H9 (cell line): ENCODE results near the gene THEMIS. TPM values are rescaled to one million over a fixed set of nuclear protein-coding genes. Genes with fewer than 3 reads are reported as not detected.

Experiments
- DNase-seq: peaks from one replicate; pipeline ENCODE4 v3.0.0-alpha.2; 2017
- H2AFZ ChIP-seq: one replicate; pipeline ENCODE4 v1.6.1; 2013; ENCODE audit warnings: mild to moderate bottlenecking, low read length, control low read depth, moderate library complexity
- H2AK5ac ChIP-seq: 2 replicates; pipeline ENCODE4 v1.6.1; 2013; ENCODE audit warnings: low read length, control low read depth, mixed read lengths; ENCODE audit not compliant: insufficient read length
- H2BK120ac ChIP-seq: one replicate; pipeline ENCODE4 v1.6.1; 2013; ENCODE audit warnings: low read depth, mild to moderate bottlenecking, low read length, control low read depth, inconsistent platforms; ENCODE audit not compliant: poor library complexity, severe bottlenecking
- H2BK12ac ChIP-seq: 2 replicates; pipeline ENCODE4 v1.6.1; 2013; ENCODE audit warnings: low read length, control low read depth, mixed read lengths, low read depth; ENCODE audit not compliant: insufficient read length
- H2BK15ac ChIP-seq: 2 replicates; pipeline ENCODE4 v1.6.1; 2013; ENCODE audit warnings: low read depth, low read length, control low read depth
- H2BK20ac ChIP-seq: one replicate; pipeline ENCODE4 v1.6.1; 2013; ENCODE audit warnings: low read depth, mild to moderate bottlenecking, low read length, control low read depth, inconsistent platforms; ENCODE audit not compliant: poor library complexity, severe bottlenecking
- H2BK5ac ChIP-seq: 2 replicates; pipeline ENCODE4 v1.6.1; 2013; ENCODE audit warnings: low read length, control low read depth, mixed read lengths; ENCODE audit not compliant: insufficient read length
- H3K14ac ChIP-seq: 2 replicates; pipeline ENCODE4 v1.6.1; 2013; ENCODE audit warnings: low read length, control low read depth; ENCODE audit not compliant: insufficient read depth
- H3K18ac ChIP-seq: 2 replicates; pipeline ENCODE4 v1.6.1; 2013; ENCODE audit warnings: low read depth, mild to moderate bottlenecking, mixed read lengths, low read length, control low read depth; ENCODE audit not compliant: insufficient read length
- H3K23ac ChIP-seq: 2 replicates; pipeline ENCODE4 v1.6.1; 2013; ENCODE audit warnings: low read length, control low read depth, mixed read lengths, low read depth; ENCODE audit not compliant: insufficient read length
- H3K23me2 ChIP-seq: 2 replicates; pipeline ENCODE4 v1.6.1; 2013; ENCODE audit warnings: low read depth, mild to moderate bottlenecking, mixed read lengths, low read length, control low read depth; ENCODE audit not compliant: insufficient read length, poor library complexity, severe bottlenecking
- H3K27ac ChIP-seq: 2 replicates; pipeline ENCODE4 v1.5.1; 2013; ENCODE audit warnings: low read length, control low read depth, mixed read lengths, low read depth; ENCODE audit not compliant: insufficient read length
- H3K27me3 ChIP-seq: 2 replicates; pipeline ENCODE4 v1.6.1; 2013; ENCODE audit warnings: low read length, control low read depth, inconsistent platforms; ENCODE audit not compliant: insufficient read depth
- H3K4ac ChIP-seq: 2 replicates; pipeline ENCODE4 v1.6.1; 2013; ENCODE audit warnings: low read depth, mild to moderate bottlenecking, control low read depth, inconsistent platforms, low read length, moderate library complexity
- H3K4me1 ChIP-seq: 2 replicates; pipeline ENCODE4 v1.6.1; 2013; ENCODE audit warnings: low read length, control low read depth, inconsistent platforms; ENCODE audit not compliant: insufficient read depth
- H3K4me2 ChIP-seq: 2 replicates; pipeline ENCODE4 v1.6.1; 2013; ENCODE audit warnings: low read length, control low read depth, mixed read lengths; ENCODE audit not compliant: insufficient read length, insufficient read depth
- H3K56ac ChIP-seq: 2 replicates; pipeline ENCODE4 v1.6.1; 2013; ENCODE audit warnings: low read depth, mild to moderate bottlenecking, mixed read lengths, low read length, control low read depth; ENCODE audit not compliant: insufficient read length
- H3K79me1 ChIP-seq: 2 replicates; pipeline ENCODE4 v1.6.1; 2013; ENCODE audit warnings: low read depth, mild to moderate bottlenecking, moderate library complexity, low read length, control low read depth, inconsistent platforms; ENCODE audit not compliant: insufficient read depth, poor library complexity, severe bottlenecking
- H3K79me2 ChIP-seq: 2 replicates; pipeline ENCODE4 v1.6.1; 2013; ENCODE audit warnings: low read length, control low read depth, inconsistent platforms; ENCODE audit not compliant: insufficient read depth
- H3K9ac ChIP-seq: 2 replicates; pipeline ENCODE4 v1.6.1; 2013; ENCODE audit warnings: low read length, control low read depth, mixed read lengths; ENCODE audit not compliant: insufficient read length; ENCODE audit errors: extremely low read depth
- H3K9me3 ChIP-seq: one replicate; pipeline ENCODE4 v1.6.1; 2013; ENCODE audit warnings: low read depth, low read length, inconsistent platforms; ENCODE audit not compliant: control insufficient read depth
- H3T11ph ChIP-seq: one replicate; pipeline ENCODE4 v1.6.1; 2013; ENCODE audit warnings: mild to moderate bottlenecking, low read length, control low read depth, inconsistent platforms
- H4K20me1 ChIP-seq: one replicate; pipeline ENCODE4 v1.6.1; 2013; ENCODE audit not compliant: control insufficient read depth, insufficient read length, insufficient read depth
- H4K5ac ChIP-seq: 2 replicates; pipeline ENCODE4 v1.6.1; 2013; ENCODE audit warnings: low read depth, mild to moderate bottlenecking, mixed read lengths, low read length, control low read depth; ENCODE audit not compliant: insufficient read length
- H4K8ac ChIP-seq: replicated peaks from 2 replicates; pipeline ENCODE4 v1.6.1; 2013; ENCODE audit warnings: low read length, control low read depth, mixed read lengths, low read depth; ENCODE audit not compliant: insufficient read length
- H4K91ac ChIP-seq: 2 replicates; pipeline ENCODE4 v1.6.1; 2013; ENCODE audit warnings: low read depth, mild to moderate bottlenecking, moderate library complexity, mixed read lengths, low read length, control low read depth; ENCODE audit not compliant: insufficient read length
- H3K27ac Mint-ChIP-seq, 3 experiments: 2 replicates in 2 of 3; 3 replicates in 1 of 3; pipeline ENCODE4 v1.8.0; 2020 to 2021; ENCODE audit warnings: mixed read lengths in 3 of 3, mild to moderate bottlenecking in 1 of 3, moderate library complexity in 1 of 3
- H3K27me3 Mint-ChIP-seq: 2 replicates; pipeline ENCODE4 v1.8.0; 2021; ENCODE audit warnings: low read depth, mild to moderate bottlenecking, moderate library complexity, mixed read lengths
- H3K36me3 Mint-ChIP-seq, 3 experiments: 2 replicates in 2 of 3; 3 replicates in 1 of 3; pipeline ENCODE4 v1.8.0; 2020 to 2021; ENCODE audit warnings: low read depth in 3 of 3, mixed read lengths in 3 of 3; ENCODE audit not compliant: insufficient read depth in 1 of 3
- H3K4me1 Mint-ChIP-seq, 2 experiments: 2 replicates each; pipeline ENCODE4 v1.8.0; 2020; ENCODE audit warnings: mixed read lengths in 2 of 2
- H3K4me3 Mint-ChIP-seq, 2 experiments: 2 replicates in 1 of 2; 3 replicates in 1 of 2; pipeline ENCODE4 v1.8.0; 2020 to 2021; ENCODE audit warnings: mild to moderate bottlenecking in 2 of 2, mixed read lengths in 2 of 2, moderate library complexity in 1 of 2
- H3K9me3 Mint-ChIP-seq, 2 experiments: 2 replicates in 1 of 2; 3 replicates in 1 of 2; pipeline ENCODE4 v1.8.0; 2020; ENCODE audit warnings: mild to moderate bottlenecking in 2 of 2, mixed read lengths in 2 of 2, moderate library complexity in 1 of 2
- CTCF ChIP-seq: fragments of 200-600 bp; sonication (generic); conservative IDR thresholded peaks from 3 replicates; pipeline ENCODE4 v1.8.0; 2021; ENCODE audit warnings: antibody characterized with exemption, mild to moderate bottlenecking
- WGBS: extraction: QIAGEN DNeasy Blood & Tissue Kit; methylation state at CpG from one replicate; pipeline ENCODE4 v1.1.7; 2013; ENCODE audit warnings: missing lambda C conversion rate, low lambda C conversion rate, mixed read lengths; ENCODE audit not compliant: insufficient read length; ENCODE audit errors: extremely low coverage; 5-methylcytosine and 5-hydroxymethylcytosine counted together
- total RNA-seq: library from RNA; stranded (reverse); gene quantifications from 2 replicates; pipeline ENCODE4 v1.2.1, GENCODE V29; 2021

Gene THEMIS
- total RNA-seq, 1 experiment from 2014 or later = not detected

- no peak overlapping the region for H3K18ac ChIP-seq
- H3K9me3 Mint-ChIP-seq = no peaks in the 10 kb centered on the region
- H2AFZ ChIP-seq = no peak overlapping the region
- no peaks in the 10 kb centered on the region for H3K79me1 ChIP-seq
- H4K91ac ChIP-seq = no peak overlapping the region
- H3K27ac Mint-ChIP-seq = no peak overlapping the region
- H3K9ac ChIP-seq = no peak overlapping the region
- no peak overlapping the region for H2BK20ac ChIP-seq
- H3K23me2 ChIP-seq = no peaks in the 10 kb centered on the region
- H4K5ac ChIP-seq = no peak overlapping the region
- H4K8ac ChIP-seq = no peak overlapping the region
- no peaks in the 10 kb centered on the region for H3K27me3 ChIP-seq
- no peak overlapping the region for H3K4ac ChIP-seq
- H3K27me3 Mint-ChIP-seq = no peaks in the 10 kb centered on the region
- no peak overlapping the region for H2BK120ac ChIP-seq
- H3K9me3 ChIP-seq = no peaks in the 10 kb centered on the region
- TF ChIP-seq CTCF = no peak
- H2BK15ac ChIP-seq = no peak overlapping the region
- no peaks in the 10 kb centered on the region for H3K79me2 ChIP-seq
- H2BK12ac ChIP-seq = no peak overlapping the region
- no peak overlapping the region for H3K14ac ChIP-seq
- no CpG with 5 or more reads among the region's 2 CpGs for WGBS
- no peak overlapping the region for H3K4me3 Mint-ChIP-seq
- H3K4me1 Mint-ChIP-seq = peaks cover 4 to 11% of the 10 kb centered on the region in 2 experiments; a peak in 3 of 4 replicates
- no peak for DNase-seq
- no peak overlapping the region for H3K23ac ChIP-seq
- H3K36me3 Mint-ChIP-seq = peaks cover 0 to 2% (median 0%) of the 10 kb centered on the region in 3 experiments; a peak in 1 of 7 replicates
- no peak overlapping the region for H2BK5ac ChIP-seq
- H4K20me1 ChIP-seq = no peaks in the 10 kb centered on the region
- no peak overlapping the region for H2AK5ac ChIP-seq
- no peak overlapping the region for H3K4me2 ChIP-seq
- no peak overlapping the region for H3K27ac ChIP-seq
- H3T11ph ChIP-seq = no peak overlapping the region
- no peaks in the 10 kb centered on the region for H3K4me1 ChIP-seq
- H3K56ac ChIP-seq = no peak overlapping the region
These were observed 22.7 kb downstream of the THEMIS start for GRCh38 chr6:127878115-127878514.
